GM12878 (cell line): Measurements from ENCODE around the gene ZSCAN22. TPM values are rescaled to one million over a fixed set of nuclear protein-coding genes. Genes with fewer than 3 reads are reported as not detected.

Source experiments
- E2F4 ChIP-seq: IDR thresholded peaks from 2 replicates; pipeline ENCODE4 v1.6.1; 2012; ENCODE audit warnings: low read depth, low read length, improper control_type of control experiment
- NFXL1 ChIP-seq: fragments of 450-650 bp; IDR thresholded peaks from 2 replicates; pipeline ENCODE4 v1.6.1; 2017; ENCODE audit warnings: antibody characterized with exemption, mild to moderate bottlenecking, borderline replicate concordance
- RUNX3 ChIP-seq: IDR thresholded peaks from 2 replicates; pipeline ENCODE4 v1.6.1; 2012; ENCODE audit warnings: low read length, inconsistent platforms
- YBX1 ChIP-seq: fragments of 450-650 bp; IDR thresholded peaks from 2 replicates; pipeline ENCODE4 v1.6.1; 2016; ENCODE audit warnings: antibody characterized with exemption
- microRNA-seq: library from miRNA; unstranded; fragments of <30 nt; microRNA quantifications from one replicate; pipeline ENCODE4, GENCODE V29; 2018
- polyA plus RNA-seq, 11 experiments: library from polyadenylated mRNA; depleted of rRNA in 4 of 11; unstranded in 6 of 11; stranded (reverse) in 5 of 11; fragments of >200 nt; fragmentation: Nextera tagmentation in 4 of 11; fragmentation: Illumina TruSeq in 1 of 11; extraction: Ambion mirVana in 4 of 11; extraction: Trizol in 1 of 11; gene quantifications; 1 replicate in 1 of 11; 2 replicates in 10 of 11; pipeline versions ENCODE4 v1.2.1 to v1.2.3, GENCODE V29; 2011 to 2016; ENCODE audit warnings: inconsistent platforms in 2 of 11, missing spikeins in 2 of 11, low read depth in 1 of 11
- small RNA-seq: library from RNA; depleted of rRNA; stranded (forward); fragments of <200 nt; gene quantifications from one replicate; pipeline ENCODE3, GENCODE V24; 2014
- total RNA-seq, 4 experiments: library from RNA; depleted of rRNA in 3 of 4; stranded (reverse); fragments of >200 nt in 3 of 4; fragmentation: Illumina TruSeq in 1 of 4; extraction: Trizol in 1 of 4; gene quantifications; 2 replicates each; pipeline versions ENCODE4 v1.2.1 to v1.2.3, GENCODE V29; 2013 to 2021
- TF ChIP-seq, protein P1 (sequence below): fragments of 450-650 bp; IDR thresholded peaks from 2 replicates; pipeline ENCODE4 v1.6.1; 2018; ENCODE audit warnings: mild to moderate bottlenecking, low read depth, moderate library complexity; ENCODE audit not compliant: partially characterized antibody

Gene ZSCAN22
- total and polyA plus RNA-seq, 10 of the 15 experiments (the other 5 are each of a cell fraction or from before 2014, with no cell fraction given), result 0.49 to 3.9 (median 2.6) TPM

- TF ChIP-seq RUNX3, result no peak
- no peak for TF ChIP-seq E2F4
- no peak for TF ChIP-seq NFXL1
- no peak for TF ChIP-seq YBX1
- TF ChIP-seq, protein P1, sequence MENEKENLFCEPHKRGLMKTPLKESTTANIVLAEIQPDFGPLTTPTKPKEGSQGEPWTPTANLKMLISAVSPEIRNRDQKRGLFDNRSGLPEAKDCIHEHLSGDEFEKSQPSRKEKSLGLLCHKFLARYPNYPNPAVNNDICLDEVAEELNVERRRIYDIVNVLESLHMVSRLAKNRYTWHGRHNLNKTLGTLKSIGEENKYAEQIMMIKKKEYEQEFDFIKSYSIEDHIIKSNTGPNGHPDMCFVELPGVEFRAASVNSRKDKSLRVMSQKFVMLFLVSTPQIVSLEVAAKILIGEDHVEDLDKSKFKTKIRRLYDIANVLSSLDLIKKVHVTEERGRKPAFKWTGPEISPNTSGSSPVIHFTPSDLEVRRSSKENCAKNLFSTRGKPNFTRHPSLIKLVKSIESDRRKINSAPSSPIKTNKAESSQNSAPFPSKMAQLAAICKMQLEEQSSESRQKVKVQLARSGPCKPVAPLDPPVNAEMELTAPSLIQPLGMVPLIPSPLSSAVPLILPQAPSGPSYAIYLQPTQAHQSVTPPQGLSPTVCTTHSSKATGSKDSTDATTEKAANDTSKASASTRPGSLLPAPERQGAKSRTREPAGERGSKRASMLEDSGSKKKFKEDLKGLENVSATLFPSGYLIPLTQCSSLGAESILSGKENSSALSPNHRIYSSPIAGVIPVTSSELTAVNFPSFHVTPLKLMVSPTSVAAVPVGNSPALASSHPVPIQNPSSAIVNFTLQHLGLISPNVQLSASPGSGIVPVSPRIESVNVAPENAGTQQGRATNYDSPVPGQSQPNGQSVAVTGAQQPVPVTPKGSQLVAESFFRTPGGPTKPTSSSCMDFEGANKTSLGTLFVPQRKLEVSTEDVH, result no peak
These were observed 61.4 kb downstream of the ZSCAN22 start (continued) for GRCh38 chr19:58388175-58388526.

Small RNA genes lying within 50 kb of the gene (microRNA-seq; reads per million reads assigned to microRNA genes)
- 0.75 reads per million for gene MIR4754
- not detected for gene MIR6806

Small RNA genes lying within 50 kb of the gene (small RNA-seq; reads per million reads assigned to genes)
- 0.16 reads per million for gene MIR4754
- 0.27 reads per million for gene MIR6806
- 0.82 reads per million, percentile 25 among the genes with 10 or more reads in this experiment for gene RNA5SP473

Other genes starting within 250 kb of the ZSCAN22 start
Only the 7 nearest of the 22 such genes appear.
- 5.4 TPM in 2 replicates for gene ZNF8, start 48.0 kb upstream of the ZSCAN22 start, total RNA-seq (2014; rRNA removed)
- gene ZNF8, start 48.0 kb upstream of the ZSCAN22 start, total RNA-seq (2014; rRNA removed; fragmentation: Illumina TruSeq; extraction: Trizol), result 4.2 and 4.5 TPM in 2 replicates
- gene ZNF8, start 48.0 kb upstream of the ZSCAN22 start, total RNA-seq (2021), result 4.7 and 5.1 TPM in 2 replicates
- gene ZNF8, start 48.0 kb upstream of the ZSCAN22 start, polyA plus RNA-seq (2011; rRNA removed), result 2.8 and 3.7 TPM in 2 replicates
- 2.0 and 2.6 TPM in 2 replicates for gene ZNF8, start 48.0 kb upstream of the ZSCAN22 start, polyA plus RNA-seq (2014; fragmentation: Illumina TruSeq; extraction: Trizol)
- under 1 TPM; 0.46 to 0.71 TPM for gene ZNF8, start 48.0 kb upstream of the ZSCAN22 start, polyA plus RNA-seq (2014; fragmentation: Nextera tagmentation; extraction: Ambion mirVana)
- 3.1 TPM in 2 replicates for gene ZNF8, start 48.0 kb upstream of the ZSCAN22 start, polyA plus RNA-seq (2014; rRNA removed)
- 1 to 10 TPM in 1 of 2 experiments, under 1 TPM in 1; 0.78 to 1.0 TPM for gene ZNF8, start 48.0 kb upstream of the ZSCAN22 start, polyA plus RNA-seq (2016; fragmentation: Nextera tagmentation; extraction: Ambion mirVana)
- 60.1 and 68.6 TPM in 2 replicates for gene ERVK3-1, start 21.6 kb upstream of the ZSCAN22 start, total RNA-seq (2014; rRNA removed)
- gene ERVK3-1, start 21.6 kb upstream of the ZSCAN22 start, total RNA-seq (2014; rRNA removed; fragmentation: Illumina TruSeq; extraction: Trizol), result 85.3 and 90.8 TPM in 2 replicates
- 55.0 and 59.3 TPM in 2 replicates for gene ERVK3-1, start 21.6 kb upstream of the ZSCAN22 start, total RNA-seq (2021)
- 85.6 and 90.3 TPM in 2 replicates for gene ERVK3-1, start 21.6 kb upstream of the ZSCAN22 start, polyA plus RNA-seq (2011; rRNA removed)
- 101 and 105 TPM in 2 replicates for gene ERVK3-1, start 21.6 kb upstream of the ZSCAN22 start, polyA plus RNA-seq (2014; fragmentation: Illumina TruSeq; extraction: Trizol)
- gene ERVK3-1, start 21.6 kb upstream of the ZSCAN22 start, polyA plus RNA-seq (2014; fragmentation: Nextera tagmentation; extraction: Ambion mirVana), result 100 to 1,000 TPM; 150 to 172 TPM
- gene ERVK3-1, start 21.6 kb upstream of the ZSCAN22 start, polyA plus RNA-seq (2014; rRNA removed), result 80.0 and 85.6 TPM in 2 replicates
- 100 to 1,000 TPM; 110 to 113 TPM for gene ERVK3-1, start 21.6 kb upstream of the ZSCAN22 start, polyA plus RNA-seq (2016; fragmentation: Nextera tagmentation; extraction: Ambion mirVana)
- gene A1BG, start 26.5 kb downstream of the ZSCAN22 start, total RNA-seq (2014; rRNA removed), result 22.0 and 29.6 TPM in 2 replicates
- 2.8 and 3.0 TPM in 2 replicates for gene A1BG, start 26.5 kb downstream of the ZSCAN22 start, total RNA-seq (2014; rRNA removed; fragmentation: Illumina TruSeq; extraction: Trizol)
- 20.8 and 25.1 TPM in 2 replicates for gene A1BG, start 26.5 kb downstream of the ZSCAN22 start, total RNA-seq (2021)
- gene A1BG, start 26.5 kb downstream of the ZSCAN22 start, polyA plus RNA-seq (2011; rRNA removed), result 1.1 and 3.2 TPM in 2 replicates
- 0.13 and 0.34 TPM in 2 replicates for gene A1BG, start 26.5 kb downstream of the ZSCAN22 start, polyA plus RNA-seq (2014; fragmentation: Illumina TruSeq; extraction: Trizol)
- gene A1BG, start 26.5 kb downstream of the ZSCAN22 start, polyA plus RNA-seq (2014; fragmentation: Nextera tagmentation; extraction: Ambion mirVana), result 1 to 10 TPM; 2.4 to 4.9 TPM
- gene A1BG, start 26.5 kb downstream of the ZSCAN22 start, polyA plus RNA-seq (2014; rRNA removed), result 24.0 and 29.5 TPM in 2 replicates
- gene A1BG, start 26.5 kb downstream of the ZSCAN22 start, polyA plus RNA-seq (2016; fragmentation: Nextera tagmentation; extraction: Ambion mirVana), result 10 to 100 TPM; 18.8 to 18.9 TPM
- gene ZNF497, start 35.8 kb downstream of the ZSCAN22 start, total RNA-seq (2014; rRNA removed), result 0.44 and 0.73 TPM in 2 replicates
- 0.09 and 0.18 TPM in 2 replicates for gene ZNF497, start 35.8 kb downstream of the ZSCAN22 start, total RNA-seq (2014; rRNA removed; fragmentation: Illumina TruSeq; extraction: Trizol)
- gene ZNF497, start 35.8 kb downstream of the ZSCAN22 start, total RNA-seq (2021), result 0.66 and 0.82 TPM in 2 replicates
- 0.27 and 0.29 TPM in 2 replicates for gene ZNF497, start 35.8 kb downstream of the ZSCAN22 start, polyA plus RNA-seq (2011; rRNA removed)
- 0.05 and 0.16 TPM in 2 replicates for gene ZNF497, start 35.8 kb downstream of the ZSCAN22 start, polyA plus RNA-seq (2014; fragmentation: Illumina TruSeq; extraction: Trizol)
- gene ZNF497, start 35.8 kb downstream of the ZSCAN22 start, polyA plus RNA-seq (2014; fragmentation: Nextera tagmentation; extraction: Ambion mirVana), result under 1 TPM; 0.16 TPM
- gene ZNF497, start 35.8 kb downstream of the ZSCAN22 start, polyA plus RNA-seq (2014; rRNA removed), result 0.37 and 0.51 TPM in 2 replicates
- gene ZNF497, start 35.8 kb downstream of the ZSCAN22 start, polyA plus RNA-seq (2016; fragmentation: Nextera tagmentation; extraction: Ambion mirVana), result under 1 TPM; 0.28 to 0.68 TPM
- gene ZNF837, start 54.0 kb downstream of the ZSCAN22 start, total RNA-seq (2014; rRNA removed), result 2.1 and 2.9 TPM in 2 replicates
- gene ZNF837, start 54.0 kb downstream of the ZSCAN22 start, total RNA-seq (2014; rRNA removed; fragmentation: Illumina TruSeq; extraction: Trizol), result 0.18 and 0.23 TPM in 2 replicates
- 2.1 and 2.6 TPM in 2 replicates for gene ZNF837, start 54.0 kb downstream of the ZSCAN22 start, total RNA-seq (2021)
- 0.06 and 0.11 TPM in 2 replicates for gene ZNF837, start 54.0 kb downstream of the ZSCAN22 start, polyA plus RNA-seq (2011; rRNA removed)
- gene ZNF837, start 54.0 kb downstream of the ZSCAN22 start, polyA plus RNA-seq (2014; fragmentation: Illumina TruSeq; extraction: Trizol), result 0.07 and 0.11 TPM in 2 replicates
- gene ZNF837, start 54.0 kb downstream of the ZSCAN22 start, polyA plus RNA-seq (2014; fragmentation: Nextera tagmentation; extraction: Ambion mirVana), result not detected
- gene ZNF837, start 54.0 kb downstream of the ZSCAN22 start, polyA plus RNA-seq (2014; rRNA removed), result 2.4 TPM in 2 replicates
- gene ZNF837, start 54.0 kb downstream of the ZSCAN22 start, polyA plus RNA-seq (2016; fragmentation: Nextera tagmentation; extraction: Ambion mirVana), result 1 to 10 TPM; 1.6 to 2.4 TPM
- 3,412 and 3,652 TPM in 2 replicates for gene RPS5, start 60.3 kb downstream of the ZSCAN22 start, total RNA-seq (2014; rRNA removed)
- 1,272 and 1,313 TPM in 2 replicates for gene RPS5, start 60.3 kb downstream of the ZSCAN22 start, total RNA-seq (2014; rRNA removed; fragmentation: Illumina TruSeq; extraction: Trizol)
- 1,860 and 1,884 TPM in 2 replicates for gene RPS5, start 60.3 kb downstream of the ZSCAN22 start, total RNA-seq (2021)
- gene RPS5, start 60.3 kb downstream of the ZSCAN22 start, polyA plus RNA-seq (2011; rRNA removed), result 1,293 and 2,957 TPM in 2 replicates
- 511 and 1,491 TPM in 2 replicates for gene RPS5, start 60.3 kb downstream of the ZSCAN22 start, polyA plus RNA-seq (2014; fragmentation: Illumina TruSeq; extraction: Trizol)
- 1,000 to 10,000 TPM; 1,983 to 2,378 TPM for gene RPS5, start 60.3 kb downstream of the ZSCAN22 start, polyA plus RNA-seq (2014; fragmentation: Nextera tagmentation; extraction: Ambion mirVana)
- gene RPS5, start 60.3 kb downstream of the ZSCAN22 start, polyA plus RNA-seq (2014; rRNA removed), result 3,473 and 3,824 TPM in 2 replicates
- gene RPS5, start 60.3 kb downstream of the ZSCAN22 start, polyA plus RNA-seq (2016; fragmentation: Nextera tagmentation; extraction: Ambion mirVana), result 1,000 to 10,000 TPM; 1,284 to 1,376 TPM
- gene RNF225, start 68.7 kb downstream of the ZSCAN22 start, total RNA-seq (2014; rRNA removed), result not detected in 2 replicates
- not detected in 2 replicates for gene RNF225, start 68.7 kb downstream of the ZSCAN22 start, total RNA-seq (2014; rRNA removed; fragmentation: Illumina TruSeq; extraction: Trizol)
- gene RNF225, start 68.7 kb downstream of the ZSCAN22 start, total RNA-seq (2021), result 0.27 and 0.28 TPM in 2 replicates
- not detected in 2 replicates for gene RNF225, start 68.7 kb downstream of the ZSCAN22 start, polyA plus RNA-seq (2011; rRNA removed)
- gene RNF225, start 68.7 kb downstream of the ZSCAN22 start, polyA plus RNA-seq (2014; fragmentation: Illumina TruSeq; extraction: Trizol), result not detected in 2 replicates
- gene RNF225, start 68.7 kb downstream of the ZSCAN22 start, polyA plus RNA-seq (2014; fragmentation: Nextera tagmentation; extraction: Ambion mirVana), result not detected
- 0.22 and 0.27 TPM in 2 replicates for gene RNF225, start 68.7 kb downstream of the ZSCAN22 start, polyA plus RNA-seq (2014; rRNA removed)
- not detected for gene RNF225, start 68.7 kb downstream of the ZSCAN22 start, polyA plus RNA-seq (2016; fragmentation: Nextera tagmentation; extraction: Ambion mirVana)